ENCODE data around the gene KANK4. TPM values are rescaled to one million over a fixed set of nuclear protein-coding genes. Genes with fewer than 3 reads are reported as not detected.
A peak's percentile ranks its signal among the peaks of the same experiment; 100 is the strongest.

Gene KANK4
- total RNA-seq, 1 experiment from 2014 or later: 1.7 TPM

- Histone ChIP-seq H4K20me1 (ENCODE audit: insufficient read depth) (no peaks in the 10 kb centered on the region), H3K9me3 (ENCODE audit: insufficient read depth, low read depth) (no peaks in the 10 kb centered on the region), H3K27ac (no peak overlapping the region), H2AFZ (no peak overlapping the region), H3K4me2 (peak overlapping the region; percentile 47), H3K9me2 (ENCODE audit: insufficient read depth) (no peaks in the 10 kb centered on the region), H3K4me3 (no peak overlapping the region), H3F3A (ENCODE audit: insufficient read depth, low read depth) (peaks cover 11% of the 10 kb centered on the region; the same call in 1 of the 2 replicates), H3K4me1 (replicated peaks; ENCODE audit: insufficient read depth) (peaks cover 27% of the 10 kb centered on the region), H3K27me3 (ENCODE audit: insufficient read depth, low read depth) (no peaks in the 10 kb centered on the region), H3K79me2 (ENCODE audit: low read depth) (no peaks in the 10 kb centered on the region), H3K36me3 (ENCODE audit: low read depth) (no peaks in the 10 kb centered on the region)
- no peak for TF ChIP-seq CTCF (conservative IDR thresholded peaks at IDR 0.05)
- no peak for TF ChIP-seq EZH2 (IDR thresholded peaks at IDR 0.05; ENCODE audit: low read depth)
- peak; percentile 77 to 79 for DNase-seq
- ChIA-PET CTCF (no interaction called here), POLR2A (ENCODE audit: unreplicated experiment) (interaction anchor here (0.5 to 1.0 kb wide), 4 partner anchors 88 to 116 kb away, joined by 5 to 10 read pairs (median 6); no protein-coding TSS in a partner anchor)
- intact Hi-C loops (cut with micrococcal nuclease; ENCODE audit: unreplicated experiment): loop anchor here (1.0 to 2.0 kb wide), 2 partner anchors 17 to 94 kb away; no protein-coding TSS in a partner anchor
- no TSS peak for BruUV-seq (replicated peaks)
These were observed 5.8 kb upstream of the KANK4 start for GRCh38 chr1:62325081-62325480.

- Histone ChIP-seq H3F3A (ENCODE audit: insufficient read depth, low read depth) (peaks cover 13% of the 10 kb centered on the region; the same call in 1 of the 2 replicates), H3K4me1 (replicated peaks; ENCODE audit: insufficient read depth) (peaks cover 27% of the 10 kb centered on the region), H3K4me3 (no peak overlapping the region), H3K27ac (no peak overlapping the region), H3K9me3 (ENCODE audit: insufficient read depth, low read depth) (no peaks in the 10 kb centered on the region), H3K79me2 (ENCODE audit: low read depth) (no peaks in the 10 kb centered on the region), H3K4me2 (peak overlapping the region; percentile 35), H3K36me3 (ENCODE audit: low read depth) (no peaks in the 10 kb centered on the region), H2AFZ (no peak overlapping the region), H4K20me1 (ENCODE audit: insufficient read depth) (no peaks in the 10 kb centered on the region), H3K27me3 (ENCODE audit: insufficient read depth, low read depth) (0 out of 2 replicates have a peak, but pooled peaks cover 9% of the 10 kb centered on the region), H3K9me2 (ENCODE audit: insufficient read depth) (no peaks in the 10 kb centered on the region)
- ChIA-PET CTCF (no interaction called here), POLR2A (ENCODE audit: unreplicated experiment) (no interaction called here)
- no TSS peak for BruUV-seq (replicated peaks)
- intact Hi-C loops (cut with micrococcal nuclease; ENCODE audit: unreplicated experiment): no loop called here
- peak; percentile 63 to 80 for DNase-seq
- TF ChIP-seq CTCF (conservative IDR thresholded peaks at IDR 0.05): no peak
- no peak for TF ChIP-seq EZH2 (IDR thresholded peaks at IDR 0.05; ENCODE audit: low read depth)
These were observed 2.2 kb upstream of the KANK4 start for GRCh38 chr1:62321446-62321845.

GRCh38 chr1:62318320-62318755 is 896 bp downstream of the KANK4 start:
- CTCF ChIA-PET: no interaction called here
- POLR2A ChIA-PET (ENCODE audit: unreplicated experiment): no interaction called here
- peak overlapping the region; percentile 51; the same call in 1 of the 2 replicates for H3K4me3 ChIP-seq
- H3K27me3 ChIP-seq (ENCODE audit: insufficient read depth, low read depth): 0 out of 2 replicates have a peak, but pooled peaks cover 9% of the 10 kb centered on the region
- H3K9me2 ChIP-seq (ENCODE audit: insufficient read depth): no peaks in the 10 kb centered on the region
- peaks cover 12% of the 10 kb centered on the region for H3K4me1 ChIP-seq (replicated peaks; ENCODE audit: insufficient read depth)
- intact Hi-C loops (cut with micrococcal nuclease; ENCODE audit: unreplicated experiment): no loop called here
- no peaks in the 10 kb centered on the region for H3K36me3 ChIP-seq (ENCODE audit: low read depth)
- H3K27ac ChIP-seq: no peak overlapping the region
- no peaks in the 10 kb centered on the region for H4K20me1 ChIP-seq (ENCODE audit: insufficient read depth)
- TF ChIP-seq EZH2 (IDR thresholded peaks at IDR 0.05; ENCODE audit: low read depth) (no peak), CTCF (conservative IDR thresholded peaks at IDR 0.05) (no peak)
- H3K4me2 ChIP-seq: no peak overlapping the region
- no peaks in the 10 kb centered on the region for H3K9me3 ChIP-seq (ENCODE audit: insufficient read depth, low read depth)
- peaks cover 6% of the 10 kb centered on the region; the same call in 1 of the 2 replicates for H3F3A ChIP-seq (ENCODE audit: insufficient read depth, low read depth)
- H2AFZ ChIP-seq: no peak overlapping the region
- H3K79me2 ChIP-seq (ENCODE audit: low read depth): no peaks in the 10 kb centered on the region
- BruUV-seq (replicated peaks): no TSS peak
- no peak for DNase-seq
